T-helper 2 cell treated with Interferon-gamma antibody and Interleukin-4, amounts not matched to agents 100 ng/mL and 5 ng/mL, for 36 hours (primary cell): ENCODE measurements around the gene NTN1. TPM values are rescaled to one million over a fixed set of nuclear protein-coding genes. Genes with fewer than 3 reads are reported as not detected.

ENCODE experiments used
- intact Hi-C: fragments of 100-400 bp; cut with micrococcal nuclease; formaldehyde crosslinking; loops from one replicate; pipeline ENCODE4 v1.15.1; 2023
- total RNA-seq: library from RNA; stranded (reverse); gene quantifications from 2 replicates; pipeline ENCODE4 v1.2.3, GENCODE V29; 2022

Gene NTN1
- total RNA-seq, 1 donor from 2014 or later: 0.09 TPM

GRCh38 chr17:9228408-9229159 lies 207.3 kb downstream of the NTN1 start:
- intact Hi-C loops: no loop called here

DNA sequence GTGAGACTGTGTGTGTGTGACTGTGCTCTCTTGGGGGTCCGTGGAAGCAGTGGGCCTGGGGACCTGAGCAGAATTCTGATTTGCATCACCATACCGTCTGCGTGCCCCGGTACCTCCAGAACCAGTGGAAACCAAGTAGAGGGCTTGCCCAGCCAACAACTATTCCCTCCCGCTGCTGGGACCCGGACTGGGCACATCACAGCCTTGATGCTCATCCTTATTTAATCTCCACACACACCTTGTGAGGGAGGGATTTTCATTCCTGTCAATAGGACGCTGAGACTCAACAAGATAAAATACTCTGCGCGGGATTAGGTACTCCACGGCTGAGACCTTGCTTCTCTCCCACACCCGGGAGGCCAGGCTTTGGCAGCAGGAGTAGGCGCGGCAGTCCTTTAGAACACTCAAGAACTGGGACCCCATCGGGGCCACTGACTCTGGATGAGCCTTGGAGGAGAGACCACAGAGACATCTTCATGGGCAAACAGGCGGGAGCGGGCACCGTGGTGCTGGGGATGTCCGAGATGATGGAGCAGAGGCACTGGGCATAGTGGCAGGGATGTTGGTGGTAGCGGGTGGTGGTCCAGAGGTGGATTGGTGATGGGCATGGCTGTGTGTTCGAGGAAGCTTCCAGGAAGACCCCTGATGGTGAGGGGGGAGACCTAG lies 208.0 kb downstream of the NTN1 start:
- intact Hi-C loops: no loop called here

- intact Hi-C loops: no loop called here
Observed at GRCh38 chr17:9229826-9230201, 208.5 kb downstream of the NTN1 start.

DNA sequence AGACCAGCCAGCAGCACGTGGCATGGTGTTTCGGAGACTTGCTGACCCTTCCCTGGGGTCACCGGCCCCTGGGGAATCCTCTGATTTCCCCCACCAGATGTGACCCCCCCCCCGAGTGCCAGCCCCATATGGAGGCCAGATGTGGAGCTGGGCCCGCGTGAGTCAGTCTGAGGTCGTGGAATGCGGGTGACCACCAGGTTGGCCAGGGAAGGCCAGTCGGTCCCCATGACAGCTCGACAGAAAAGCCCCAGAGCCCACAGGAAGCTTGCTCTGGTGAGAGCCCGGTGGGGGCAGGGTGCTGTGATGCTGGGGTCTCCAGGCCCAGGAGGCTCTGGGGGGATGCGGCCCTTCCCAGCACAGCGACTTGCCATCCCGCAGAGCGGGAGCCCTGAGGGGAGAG lies 209.0 kb downstream of the NTN1 start:
- intact Hi-C loops: no loop called here

DNA sequence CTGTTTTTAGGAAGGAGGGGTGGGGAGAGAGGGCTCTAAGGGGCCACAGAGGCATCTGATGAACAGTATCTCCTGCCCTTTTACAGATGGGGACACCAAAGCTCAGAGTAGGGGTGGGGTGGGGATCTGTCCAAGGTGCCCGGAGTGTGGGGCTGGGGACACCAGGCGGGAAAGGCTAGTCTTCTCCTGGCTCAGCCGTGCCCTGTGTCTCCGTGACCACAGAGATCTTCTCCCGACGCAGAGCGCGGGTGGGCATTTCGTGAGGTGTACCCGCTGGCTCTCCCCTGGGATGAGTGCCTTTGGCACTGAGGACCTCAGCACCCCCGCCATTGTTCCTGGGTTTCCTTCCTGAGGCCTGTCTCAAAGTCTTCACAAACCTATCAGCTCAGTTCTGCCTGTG lies 209.6 kb downstream of the NTN1 start:
- intact Hi-C loops: no loop called here

- intact Hi-C loops: no loop called here
Observed at GRCh38 chr17:9231449-9232154, 210.3 kb downstream of the NTN1 start.

DNA sequence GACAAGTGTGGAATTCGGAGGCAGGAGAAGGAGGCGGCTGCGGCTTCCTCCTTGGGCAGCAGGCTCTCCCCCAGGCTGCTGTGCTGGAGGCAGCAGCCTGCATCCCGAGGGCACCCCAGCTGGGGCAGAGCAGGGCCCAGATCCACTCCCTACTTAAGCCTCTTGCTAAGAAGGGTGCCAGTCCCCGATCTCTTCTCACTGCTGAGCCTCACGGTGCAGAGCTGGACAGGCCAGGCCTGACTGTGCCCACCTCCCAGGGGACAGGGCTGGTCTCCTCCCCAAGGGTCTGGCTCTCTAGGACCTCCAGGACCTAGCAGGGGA lies 210.8 kb downstream of the NTN1 start:
- intact Hi-C loops: no loop called here

GRCh38 chr17:9232591-9233270 lies 211.4 kb downstream of the NTN1 start:
- intact Hi-C loops: no loop called here

DNA sequence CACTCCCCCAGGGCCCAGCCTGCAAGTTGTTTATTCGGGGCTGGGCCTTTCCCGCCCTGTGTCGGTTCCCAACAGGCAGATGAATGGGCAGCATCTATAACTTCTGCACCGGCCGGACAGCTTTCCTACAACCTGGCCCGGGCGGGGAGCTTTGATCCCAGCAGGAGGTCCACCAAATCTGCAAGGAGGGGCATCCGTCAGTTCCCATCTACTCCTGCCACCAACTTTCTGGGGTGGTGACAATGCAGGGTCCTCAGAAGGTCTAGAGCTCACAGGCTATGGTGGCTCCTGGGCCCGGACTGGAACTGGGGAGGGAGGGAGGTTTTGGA lies 211.9 kb downstream of the NTN1 start:
- intact Hi-C loops: no loop called here

GRCh38 chr17:9233761-9234160 lies 212.5 kb downstream of the NTN1 start:
- intact Hi-C loops: no loop called here

DNA sequence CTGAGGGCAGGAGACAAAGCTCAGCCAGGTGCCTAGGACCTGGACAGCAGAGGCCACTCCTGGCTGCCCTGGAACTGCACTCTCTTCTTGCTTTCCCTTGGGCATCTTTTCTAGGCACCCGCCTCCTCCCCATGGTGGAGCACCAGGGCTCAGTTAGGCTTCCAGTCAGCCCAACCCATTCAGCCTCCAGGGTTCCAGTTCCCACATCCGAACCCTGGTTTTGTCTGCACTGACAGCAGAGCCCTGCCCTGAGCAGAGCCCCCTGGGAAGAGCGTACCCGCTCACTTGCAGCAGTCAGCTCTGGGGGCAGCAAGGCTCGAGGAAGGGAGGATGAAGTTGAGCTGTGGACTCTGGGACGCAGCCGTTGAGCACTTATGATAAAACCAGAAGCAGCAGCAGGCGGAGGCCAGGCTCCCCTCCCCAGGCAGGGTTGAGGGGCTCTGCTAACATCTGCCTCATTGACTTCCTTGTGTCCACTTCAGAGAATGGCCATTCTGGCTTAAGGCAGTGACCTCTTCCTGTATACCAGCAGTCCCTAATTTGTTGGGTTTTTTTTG lies 213.2 kb downstream of the NTN1 start:
- intact Hi-C loops: no loop called here

DNA sequence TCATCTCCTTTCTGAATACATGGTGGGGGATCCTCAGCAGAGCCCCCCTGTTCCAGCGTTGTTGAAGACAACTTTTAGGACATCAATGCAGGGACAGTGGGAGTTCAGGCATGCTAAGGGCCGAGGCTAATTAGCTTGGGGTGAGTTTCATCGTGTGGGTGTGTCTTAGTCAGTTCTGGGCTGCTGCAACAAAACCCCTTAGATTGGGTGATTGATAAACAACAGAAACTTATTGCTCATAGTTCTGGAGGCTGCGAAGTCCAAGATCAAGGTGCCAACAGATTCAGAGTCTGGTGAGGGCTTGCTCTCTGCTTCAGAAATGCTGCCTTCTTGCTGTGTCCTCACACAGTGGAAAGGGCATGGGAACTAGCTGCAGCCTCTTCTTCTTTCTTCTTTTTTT lies 214.0 kb downstream of the NTN1 start:
- intact Hi-C loops: no loop called here

DNA sequence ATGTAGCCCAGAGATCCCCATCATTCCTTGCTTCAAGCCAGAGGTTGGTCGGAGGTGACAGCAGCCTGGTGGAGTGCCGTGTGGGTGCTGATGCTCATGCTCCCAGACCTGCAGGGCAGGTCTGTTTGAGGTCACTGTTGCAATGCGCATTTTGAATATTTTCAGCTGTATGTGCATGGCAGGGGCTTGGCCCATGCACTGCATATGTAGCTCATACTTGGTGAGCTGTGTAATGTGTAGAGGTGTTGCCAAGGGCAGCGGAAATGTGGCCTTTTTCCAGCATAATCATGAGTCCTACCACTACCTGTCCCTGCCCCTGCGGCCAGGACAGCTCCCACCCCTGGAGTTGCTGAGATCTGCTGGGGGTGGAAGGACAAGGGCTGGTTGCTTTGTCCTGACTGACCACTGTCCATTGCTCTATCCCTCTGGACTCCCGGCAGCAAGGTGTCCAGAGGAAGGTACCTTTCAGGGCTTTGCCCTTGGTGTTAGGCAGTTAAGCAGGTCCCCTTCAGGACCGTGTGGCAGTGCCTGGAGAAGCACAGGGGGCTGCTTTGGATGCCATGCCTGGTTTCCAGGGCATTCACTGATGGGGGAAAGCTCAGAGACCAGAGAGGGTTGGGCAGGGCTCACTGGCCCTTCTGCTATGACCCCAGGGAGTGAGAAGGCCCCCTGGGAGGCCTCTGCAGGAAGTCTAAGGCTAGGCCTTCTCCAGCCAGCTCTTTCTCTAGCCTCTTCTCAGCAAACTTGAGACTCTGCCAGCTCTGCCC lies 215.2 kb downstream of the NTN1 start:
- intact Hi-C loops: no loop called here

DNA sequence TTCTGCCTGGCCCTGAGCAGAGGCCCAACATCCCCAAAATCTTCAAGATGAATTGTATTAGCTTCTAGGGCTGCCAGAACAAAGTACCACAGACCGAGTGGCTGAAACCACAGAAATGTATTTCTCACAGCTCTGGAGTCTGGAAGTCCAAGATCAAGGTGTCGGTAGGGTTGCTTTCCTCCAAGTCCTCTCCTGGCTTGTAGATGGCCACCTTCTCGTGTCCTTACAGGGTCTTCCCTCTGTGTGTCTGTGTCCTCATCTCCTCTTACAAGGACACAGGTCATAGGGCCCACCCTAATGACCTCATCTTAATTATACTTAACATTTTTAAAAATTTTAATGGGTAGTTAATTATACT lies 215.7 kb downstream of the NTN1 start:
- intact Hi-C loops: no loop called here

DNA sequence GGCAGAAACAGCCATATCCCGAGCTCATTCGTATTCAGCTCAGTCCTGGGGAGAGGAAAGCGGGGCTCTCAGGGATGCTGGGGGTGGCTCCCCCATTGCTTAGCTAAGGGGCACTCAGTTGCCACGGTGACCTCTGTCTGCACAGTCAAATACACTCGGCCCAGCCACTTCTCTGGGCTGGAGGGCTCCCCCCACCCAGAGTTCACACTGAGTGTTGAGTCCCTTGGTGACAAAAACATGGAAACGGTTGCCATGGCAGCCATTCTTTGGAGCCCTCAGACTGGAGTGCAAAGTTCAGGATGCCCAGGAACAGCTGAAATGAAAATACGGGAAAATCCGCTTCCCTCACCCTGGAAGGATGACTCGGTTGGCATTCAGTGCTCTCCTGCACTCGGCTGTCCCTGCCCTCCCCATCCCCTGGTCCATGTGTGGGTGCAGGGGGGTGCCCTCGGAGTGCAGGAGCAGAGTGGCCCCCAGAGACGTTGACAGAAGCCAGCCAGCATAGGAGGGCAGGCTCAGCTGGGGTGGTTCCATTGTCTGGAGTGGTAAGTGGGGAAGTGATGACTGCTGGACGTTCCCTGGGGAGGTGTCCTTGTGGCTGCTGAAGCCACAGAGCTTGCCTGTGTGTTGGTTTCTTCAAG lies 216.5 kb downstream of the NTN1 start:
- intact Hi-C loops: no loop called here

- intact Hi-C loops: no loop called here
Observed at GRCh38 chr17:9238340-9239245, 217.3 kb downstream of the NTN1 start.

GRCh38 chr17:9239246-9239792 lies 218.0 kb downstream of the NTN1 start:
- intact Hi-C loops: no loop called here

- intact Hi-C loops: no loop called here
Observed at GRCh38 chr17:9239793-9240658, 218.7 kb downstream of the NTN1 start.
